Neural progenitor cell (in vitro differentiated cells): ENCODE data around the gene PHYHIPL. TPM values are rescaled to one million over a fixed set of nuclear protein-coding genes. Genes with fewer than 3 reads are reported as not detected.

Experiments
- DNase-seq: peaks from one replicate; pipeline ENCODE4 v3.0.0-alpha.2; 2016; ENCODE audit warnings: low spot score
- H2AFZ ChIP-seq: fragments of 200-600 bp; sonication (generic); replicated peaks from 2 replicates; pipeline ENCODE4 v1.6.1; 2016; ENCODE audit warnings: antibody characterized with exemption
- H3F3A ChIP-seq: fragments of 200-600 bp; sonication (generic); 2 replicates; pipeline ENCODE4 v1.6.1; 2016; ENCODE audit warnings: antibody characterized with exemption, low read depth
- H3K27ac ChIP-seq: fragments of 200-600 bp; sonication (generic); 2 replicates; pipeline ENCODE4 v1.5.1; 2016; ENCODE audit warnings: mild to moderate bottlenecking
- H3K27me3 ChIP-seq: fragments of 200-600 bp; sonication (generic); 2 replicates; pipeline ENCODE4 v1.6.1; 2016; ENCODE audit warnings: mild to moderate bottlenecking, moderate library complexity
- H3K36me3 ChIP-seq: fragments of 200-600 bp; sonication (generic); 2 replicates; pipeline ENCODE4 v1.5.1; 2016
- H3K4me1 ChIP-seq: fragments of 200-600 bp; sonication (generic); 2 replicates; pipeline ENCODE4 v1.6.1; 2016; ENCODE audit warnings: mixed run types
- H3K4me2 ChIP-seq: fragments of 200-600 bp; sonication (generic); 2 replicates; pipeline ENCODE4 v1.6.1; 2016
- H3K4me3 ChIP-seq: fragments of 200-600 bp; sonication (generic); 2 replicates; pipeline ENCODE4 v1.5.1; 2016
- H3K79me2 ChIP-seq: fragments of 200-600 bp; sonication (generic); 2 replicates; pipeline ENCODE4 v1.6.1; 2016; ENCODE audit warnings: low read depth
- H3K9ac ChIP-seq: fragments of 200-600 bp; sonication (generic); 2 replicates; pipeline ENCODE4 v1.6.1; 2016
- H3K9me3 ChIP-seq: fragments of 200-600 bp; sonication (generic); 2 replicates; pipeline ENCODE4 v1.5.1; 2016; ENCODE audit warnings: low read depth
- H4K20me1 ChIP-seq: fragments of 200-600 bp; sonication (generic); 2 replicates; pipeline ENCODE4 v1.6.1; 2016; ENCODE audit warnings: low read depth
- H3K27ac Mint-ChIP-seq: 3 replicates; pipeline ENCODE4 v1.8.0; 2021; ENCODE audit warnings: mixed read lengths
- H3K27me3 Mint-ChIP-seq: 2 replicates; pipeline ENCODE4 v1.8.0; 2022; ENCODE audit warnings: low read depth, mild to moderate bottlenecking, inconsistent platforms, moderate library complexity, mixed read lengths; ENCODE audit not compliant: insufficient read depth
- H3K36me3 Mint-ChIP-seq: 3 replicates; pipeline ENCODE4 v1.8.0; 2021; ENCODE audit warnings: mixed read lengths
- H3K4me1 Mint-ChIP-seq: 3 replicates; pipeline ENCODE4 v1.8.0; 2021; ENCODE audit warnings: mixed read lengths
- H3K4me3 Mint-ChIP-seq: 3 replicates; pipeline ENCODE4 v1.8.0; 2021; ENCODE audit warnings: mild to moderate bottlenecking, moderate library complexity, mixed read lengths
- H3K9me3 Mint-ChIP-seq: 3 replicates; pipeline ENCODE4 v1.8.0; 2020; ENCODE audit warnings: mixed read lengths
- CTCF ChIP-seq: fragments of 200-600 bp; sonication (generic); IDR thresholded peaks from 2 replicates; pipeline ENCODE4 v1.5.1; 2017; ENCODE audit warnings: antibody characterized with exemption, mild to moderate bottlenecking
- EZH2 ChIP-seq: fragments of 200-600 bp; sonication (generic); IDR thresholded peaks from 2 replicates; pipeline ENCODE4 v1.6.1; 2017; ENCODE audit warnings: antibody characterized with exemption, mild to moderate bottlenecking, moderate library complexity
- EZH2phosphoT487 ChIP-seq: fragments of 200-600 bp; sonication (generic); IDR thresholded peaks from 2 replicates; pipeline ENCODE4 v1.6.1; 2017; ENCODE audit warnings: antibody characterized with exemption
- total RNA-seq: library from RNA; depleted of rRNA; stranded (reverse); fragments of >200 nt; gene quantifications from 2 replicates; pipeline ENCODE4 v1.2.3, GENCODE V29; 2015; ENCODE audit warnings: low replicate concordance

The PHYHIPL gene
- total RNA-seq, 1 donor from 2014 or later, result 0.52 TPM

- Histone ChIP-seq H3K4me3 (no peak overlapping the region), H3K36me3 (no peaks in the 10 kb centered on the region), H3F3A (peaks cover 5% of the 10 kb centered on the region), H3K4me1 (peaks cover 5% of the 10 kb centered on the region), H3K27ac (no peak overlapping the region), H3K4me2 (no peak overlapping the region), H3K9ac (no peak overlapping the region), H3K27me3 (no peaks in the 10 kb centered on the region), H3K9me3 (no peaks in the 10 kb centered on the region), H2AFZ (no peak overlapping the region), H4K20me1 (no peaks in the 10 kb centered on the region), H3K79me2 (no peaks in the 10 kb centered on the region)
- Mint-ChIP-seq H3K4me3 (no peak overlapping the region), H3K9me3 (no peaks in the 10 kb centered on the region), H3K36me3 (no peaks in the 10 kb centered on the region), H3K27me3 (no peaks in the 10 kb centered on the region), H3K27ac (no peak overlapping the region), H3K4me1 (no peaks in the 10 kb centered on the region)
- TF ChIP-seq CTCF, result no peak
- no peak for TF ChIP-seq EZH2
- no peak for TF ChIP-seq EZH2phosphoT487
- no peak for DNase-seq
These were observed 46.6 kb upstream of the PHYHIPL start for GRCh38 chr10:59129867-59130266.

- Mint-ChIP-seq H3K27me3 (no peaks in the 10 kb centered on the region), H3K4me1 (no peaks in the 10 kb centered on the region), H3K9me3 (no peaks in the 10 kb centered on the region), H3K36me3 (no peaks in the 10 kb centered on the region), H3K27ac (no peak overlapping the region), H3K4me3 (no peak overlapping the region)
- TF ChIP-seq CTCF (no peak), EZH2phosphoT487 (no peak), EZH2 (no peak)
- H4K20me1 ChIP-seq, result no peaks in the 10 kb centered on the region
- H3K4me2 ChIP-seq, result no peak overlapping the region
- no peaks in the 10 kb centered on the region for H3F3A ChIP-seq
- no peaks in the 10 kb centered on the region for H3K36me3 ChIP-seq
- DNase-seq, result no peak
- H3K79me2 ChIP-seq, result no peaks in the 10 kb centered on the region
- no peak overlapping the region for H3K4me3 ChIP-seq
- H3K9ac ChIP-seq, result no peak overlapping the region
- no peaks in the 10 kb centered on the region for H3K4me1 ChIP-seq
- H3K9me3 ChIP-seq, result no peaks in the 10 kb centered on the region
- H2AFZ ChIP-seq, result no peak overlapping the region
- no peak overlapping the region for H3K27ac ChIP-seq
- H3K27me3 ChIP-seq, result no peaks in the 10 kb centered on the region
These were observed 44.8 kb upstream of the PHYHIPL start for GRCh38 chr10:59131666-59132065.

GRCh38 chr10:59133841-59134593, 42.4 kb upstream of the PHYHIPL start:
- no peak overlapping the region for H3K27ac ChIP-seq

More at GRCh38 chr10:59133841-59134593, 42.4 kb upstream of the PHYHIPL start:
- no peak overlapping the region for H3K4me3 ChIP-seq
- H3K9ac ChIP-seq, result no peak overlapping the region
- H3K79me2 ChIP-seq, result no peaks in the 10 kb centered on the region
- no peaks in the 10 kb centered on the region for H3K36me3 ChIP-seq
- TF ChIP-seq EZH2 (no peak), EZH2phosphoT487 (no peak), CTCF (no peak)
- H3F3A ChIP-seq, result no peaks in the 10 kb centered on the region
- H3K36me3 Mint-ChIP-seq, result no peaks in the 10 kb centered on the region
- no peak for DNase-seq
- no peaks in the 10 kb centered on the region for H4K20me1 ChIP-seq
- H3K4me1 Mint-ChIP-seq, result no peaks in the 10 kb centered on the region
- H3K4me1 ChIP-seq, result no peaks in the 10 kb centered on the region
- no peak overlapping the region for H2AFZ ChIP-seq
- H3K27ac Mint-ChIP-seq, result no peak overlapping the region
- no peak overlapping the region for H3K4me2 ChIP-seq
- H3K27me3 Mint-ChIP-seq, result no peaks in the 10 kb centered on the region
- no peaks in the 10 kb centered on the region for H3K9me3 Mint-ChIP-seq
- H3K27me3 ChIP-seq, result no peaks in the 10 kb centered on the region
- no peaks in the 10 kb centered on the region for H3K9me3 ChIP-seq
- H3K4me3 Mint-ChIP-seq, result no peak overlapping the region
